Caco-2 (cell line): ENCODE measurements around the gene TRAF7. TPM values are rescaled to one million over a fixed set of nuclear protein-coding genes. Genes with fewer than 3 reads are reported as not detected.

Source experiments
- BruUV-seq: library from RNA; stranded (reverse); fragments of 400-500 nt; replicated peaks from 2 replicates; lab custom pipeline; 2021; lab: Mats Ljungman, UMichigan
- CTCF ChIA-PET: fragments of 300-600 bp; sonication (Branson Sonifier 250); formaldehyde crosslinking; loops from one replicate; lab custom pipeline; 2022; ENCODE audit warnings: antibody characterized with exemption; lab: Charles Lee
- POLR2A ChIA-PET: fragments of 300-600 bp; sonication (Branson Sonifier 250); formaldehyde crosslinking; loops from one replicate; lab custom pipeline; 2022; ENCODE audit warnings: antibody characterized with exemption; lab: Charles Lee
- DNase-seq, 2 experiments: peaks; one replicate each; pipeline versions ENCODE4 v3.0.0 to v3.0.0-alpha.2; 2020 to 2022
- H3K27me3 ChIP-seq: replicated peaks from 2 replicates; pipeline ENCODE4 v1.6.0; 2011; ENCODE audit warnings: low read length; ENCODE audit not compliant: control insufficient read depth, insufficient read depth
- H3K36me3 ChIP-seq: 2 replicates; pipeline ENCODE4 v1.5.1; 2011; ENCODE audit warnings: low read length; ENCODE audit not compliant: control insufficient read depth, insufficient read depth
- H3K4me1 ChIP-seq: fragments of 250-450 bp; sonication (Bioruptor Pico); 2 replicates; pipeline ENCODE4 v1.5.1; 2020; ENCODE audit warnings: mild to moderate bottlenecking
- H3K4me3 ChIP-seq: 2 replicates; pipeline ENCODE4 v1.5.1; 2011; ENCODE audit warnings: low read depth, mild to moderate bottlenecking, control low read depth, low read length
- H3K9me3 ChIP-seq: fragments of 250-450 bp; sonication (Bioruptor Pico); 2 replicates; pipeline ENCODE4 v1.5.1; 2020; ENCODE audit warnings: mild to moderate bottlenecking, moderate library complexity
- H3K27ac Mint-ChIP-seq: one replicate; pipeline ENCODE4 v1.8.0; 2022; ENCODE audit warnings: mixed read lengths; ENCODE audit not compliant: unreplicated experiment
- H3K27me3 Mint-ChIP-seq: one replicate; pipeline ENCODE4 v1.8.0; 2022; ENCODE audit warnings: mixed read lengths; ENCODE audit not compliant: insufficient read depth, unreplicated experiment
- H3K36me3 Mint-ChIP-seq: one replicate; pipeline ENCODE4 v1.8.0; 2022; ENCODE audit warnings: mild to moderate bottlenecking, mixed read lengths; ENCODE audit not compliant: insufficient read depth, unreplicated experiment
- H3K4me1 Mint-ChIP-seq: one replicate; pipeline ENCODE4 v1.8.0; 2022; ENCODE audit warnings: low read depth, mixed read lengths; ENCODE audit not compliant: unreplicated experiment
- H3K4me3 Mint-ChIP-seq: one replicate; pipeline ENCODE4 v1.8.0; 2022; ENCODE audit warnings: mild to moderate bottlenecking, moderate library complexity, mixed read lengths; ENCODE audit not compliant: unreplicated experiment
- H3K9me3 Mint-ChIP-seq: one replicate; pipeline ENCODE4 v1.8.0; 2022; ENCODE audit warnings: mixed read lengths; ENCODE audit not compliant: unreplicated experiment
- CTCF ChIP-seq, 2 experiments: fragments of 200-600 bp in 1 of 2; IDR thresholded peaks; 1 replicate in 1 of 2; 2 replicates in 1 of 2; pipeline versions ENCODE4 v1.5.1 to v1.8.0; 2011 to 2022; ENCODE audit warnings: antibody characterized with exemption in 1 of 2, control low read depth in 1 of 2, inconsistent platforms in 1 of 2, low read depth in 1 of 2, low read length in 1 of 2, mild to moderate bottlenecking in 1 of 2, moderate library complexity in 1 of 2; ENCODE audit not compliant: insufficient read depth in 1 of 2, severe bottlenecking in 1 of 2, unreplicated experiment in 1 of 2
- intact Hi-C: fragments of 100-400 bp; cut with micrococcal nuclease; formaldehyde crosslinking; loops from one replicate; pipeline ENCODE4 v1.10.0; 2022; ENCODE audit not compliant: unreplicated experiment
- total RNA-seq: library from RNA; stranded (reverse); gene quantifications from 2 replicates; pipeline ENCODE4 v1.2.3, GENCODE V29; 2022

The TRAF7 gene
- total RNA-seq, 1 experiment from 2014 or later: 66.3 TPM

GRCh38 chr16:2188395-2188794 is 32.8 kb downstream of the TRAF7 start:
- no peaks in the 10 kb centered on the region for H3K9me3 Mint-ChIP-seq
- intact Hi-C loops: no loop called here
- Histone ChIP-seq H3K9me3 (no peaks in the 10 kb centered on the region), H3K4me1 (no peaks in the 10 kb centered on the region), H3K4me3 (no peak overlapping the region), H3K27me3 (no peaks in the 10 kb centered on the region), H3K36me3 (no peaks in the 10 kb centered on the region; the same call in 1 of the 2 replicates)
- CTCF ChIA-PET: no interaction called here
- H3K4me3 Mint-ChIP-seq: no peak overlapping the region
- H3K27ac Mint-ChIP-seq: no peak overlapping the region
- H3K4me1 Mint-ChIP-seq: no peaks in the 10 kb centered on the region
- TF ChIP-seq CTCF (IDR thresholded peaks at IDR 0.05; ENCODE audit: insufficient read depth in 1 of 2, low read depth in 1 of 2, low read length in 1 of 2, severe bottlenecking in 1 of 2, unreplicated experiment in 1 of 2): no peak
- no peak for DNase-seq
- POLR2A ChIA-PET: no interaction called here
- no peaks in the 10 kb centered on the region for H3K27me3 Mint-ChIP-seq
- BruUV-seq: no TSS peak
- no peaks in the 10 kb centered on the region for H3K36me3 Mint-ChIP-seq

- H3K27me3 Mint-ChIP-seq: no peaks in the 10 kb centered on the region
- intact Hi-C loops: no loop called here
- no peaks in the 10 kb centered on the region for H3K27me3 ChIP-seq
- H3K36me3 ChIP-seq: no peaks in the 10 kb centered on the region; the same call in 1 of the 2 replicates
- no peaks in the 10 kb centered on the region for H3K9me3 ChIP-seq
- no peaks in the 10 kb centered on the region for H3K4me1 ChIP-seq
- no peak overlapping the region for H3K4me3 Mint-ChIP-seq
- ChIA-PET POLR2A (interaction anchor here (0.5 to 0.6 kb wide), 2 partner anchors 62 to 100 kb away, joined by 3 to 6 read pairs; partner anchors contain the start of gene ECI1), CTCF (no interaction called here)
- BruUV-seq: no TSS peak
- DNase-seq: no peak
- H3K4me3 ChIP-seq: no peak overlapping the region
- H3K27ac Mint-ChIP-seq: no peak overlapping the region
- H3K9me3 Mint-ChIP-seq: no peaks in the 10 kb centered on the region
- H3K36me3 Mint-ChIP-seq: no peaks in the 10 kb centered on the region
- no peaks in the 10 kb centered on the region for H3K4me1 Mint-ChIP-seq
- no peak for TF ChIP-seq CTCF (IDR thresholded peaks at IDR 0.05; ENCODE audit: insufficient read depth in 1 of 2, low read depth in 1 of 2, low read length in 1 of 2, severe bottlenecking in 1 of 2, unreplicated experiment in 1 of 2)
These were observed 33.8 kb downstream of the TRAF7 start for GRCh38 chr16:2189252-2189893.

DNA sequence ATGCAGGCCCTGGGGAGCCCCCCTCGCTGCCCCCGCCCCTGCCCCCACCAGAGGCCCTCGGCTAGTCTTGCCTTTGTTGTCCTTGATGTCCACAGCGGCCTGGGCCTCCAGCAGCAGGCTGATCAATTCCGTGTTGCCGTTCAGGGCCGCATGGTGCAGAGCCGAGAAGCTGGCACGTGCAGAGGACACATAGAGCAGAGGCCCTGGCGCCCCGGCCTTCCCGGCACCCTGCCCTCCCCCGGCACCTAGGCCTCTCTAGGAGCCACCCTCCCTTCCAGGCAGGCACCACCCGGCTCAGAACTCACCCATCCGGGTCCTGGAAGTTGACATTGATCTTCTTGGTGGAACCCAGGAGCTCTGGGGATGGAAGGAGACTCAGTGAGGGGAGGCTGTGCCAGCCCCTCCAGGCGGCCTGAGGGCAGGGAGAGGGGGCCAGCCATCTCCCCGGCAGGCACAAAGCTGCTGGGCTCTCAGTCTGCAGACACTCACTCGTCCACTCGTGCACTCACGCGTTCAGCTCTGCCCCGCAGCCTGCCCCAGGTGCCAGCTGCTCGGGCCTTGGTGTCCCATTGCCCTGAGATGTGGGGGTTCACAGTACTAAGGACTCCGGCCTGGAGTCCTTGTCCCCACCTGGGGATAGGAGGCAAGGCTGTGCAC is 34.5 kb downstream of the TRAF7 start:
- Mint-ChIP-seq H3K27me3 (no peaks in the 10 kb centered on the region), H3K9me3 (no peaks in the 10 kb centered on the region), H3K36me3 (no peaks in the 10 kb centered on the region), H3K4me3 (no peak overlapping the region), H3K27ac (no peak overlapping the region), H3K4me1 (no peaks in the 10 kb centered on the region)
- intact Hi-C loops: no loop called here
- Histone ChIP-seq H3K4me3 (no peak overlapping the region), H3K9me3 (no peaks in the 10 kb centered on the region), H3K4me1 (peaks cover 3% of the 10 kb centered on the region), H3K36me3 (no peaks in the 10 kb centered on the region; the same call in 1 of the 2 replicates), H3K27me3 (no peaks in the 10 kb centered on the region)
- ChIA-PET CTCF (interaction anchor here (0.5 kb wide), 1 partner anchor 362 kb away, joined by 10 read pairs; no protein-coding TSS in a partner anchor), POLR2A (interaction anchor here (0.5 kb wide), 1 partner anchor 99 kb away, joined by 6 read pairs; no protein-coding TSS in a partner anchor)
- no peak for DNase-seq
- no TSS peak for BruUV-seq
- TF ChIP-seq CTCF (IDR thresholded peaks at IDR 0.05; ENCODE audit: insufficient read depth in 1 of 2, low read depth in 1 of 2, low read length in 1 of 2, severe bottlenecking in 1 of 2, unreplicated experiment in 1 of 2): no peak
